Measurements from ENCODE around the gene TMEM201.

The TMEM201 gene

DNA sequence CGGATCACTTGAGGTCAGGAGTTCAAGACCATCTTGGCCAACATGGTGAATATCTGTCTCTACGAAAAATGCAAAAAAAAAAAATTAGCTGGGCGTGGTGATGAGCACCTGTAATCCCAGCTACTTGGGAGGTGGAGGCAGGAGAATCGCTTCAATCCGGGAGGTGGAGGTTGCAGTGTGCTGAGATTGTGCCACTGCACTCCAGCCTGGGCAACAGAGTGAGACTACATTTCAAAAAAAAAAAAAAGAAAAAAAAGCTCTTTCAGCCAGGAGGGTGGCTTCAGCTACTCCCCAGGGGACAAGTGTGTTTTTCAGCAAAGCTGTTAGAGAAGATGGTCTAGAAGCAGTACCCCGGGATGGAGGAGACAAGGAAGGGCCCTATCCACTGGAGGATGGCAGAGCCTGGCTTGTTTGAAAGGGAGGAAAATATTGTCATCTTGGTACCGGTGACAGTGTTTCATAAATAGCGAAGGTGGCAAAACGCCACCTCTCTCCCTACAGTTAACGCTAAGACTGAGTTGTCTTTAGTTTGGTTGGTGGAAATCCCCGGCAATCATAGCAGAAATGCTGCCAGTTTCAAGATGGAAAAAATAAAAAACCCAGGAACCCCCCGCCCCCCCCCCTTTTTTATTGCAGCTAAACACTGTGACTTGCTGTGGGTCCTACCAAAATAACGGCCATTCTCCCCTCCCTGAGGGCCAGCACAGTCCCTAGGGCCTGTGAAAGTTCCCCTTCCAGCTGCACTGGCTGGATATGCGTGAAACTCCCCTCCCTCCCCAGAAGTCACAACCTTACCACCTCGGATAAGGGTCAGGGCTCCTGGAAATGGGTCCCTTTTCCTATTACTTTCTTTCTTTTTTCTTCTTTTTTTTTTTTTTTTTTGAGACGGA, 66.4 kb downstream of the TMEM201 start:
- peak; percentile 51 for DNase-seq

DNA sequence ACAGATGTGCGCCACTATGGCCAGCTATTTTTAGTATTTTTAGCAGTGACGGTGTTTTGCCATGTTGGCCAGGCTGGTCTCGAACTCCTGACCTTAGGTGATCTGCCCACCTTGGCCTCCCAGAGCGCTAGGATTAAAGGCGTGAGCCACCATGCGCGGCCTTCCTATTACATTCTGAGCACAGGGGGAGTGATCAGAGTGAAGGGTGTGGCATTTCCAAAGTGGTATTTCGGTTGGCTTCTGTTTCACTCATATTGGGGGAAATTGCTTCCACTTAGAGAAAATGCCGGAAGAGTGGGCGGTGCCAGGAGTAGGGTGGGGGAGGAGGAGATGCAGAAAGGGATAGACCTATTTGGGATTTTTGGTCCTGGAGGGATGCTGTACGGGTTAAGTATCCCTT, 67.1 kb downstream of the TMEM201 start:
- DNase-seq: no peak

DNA sequence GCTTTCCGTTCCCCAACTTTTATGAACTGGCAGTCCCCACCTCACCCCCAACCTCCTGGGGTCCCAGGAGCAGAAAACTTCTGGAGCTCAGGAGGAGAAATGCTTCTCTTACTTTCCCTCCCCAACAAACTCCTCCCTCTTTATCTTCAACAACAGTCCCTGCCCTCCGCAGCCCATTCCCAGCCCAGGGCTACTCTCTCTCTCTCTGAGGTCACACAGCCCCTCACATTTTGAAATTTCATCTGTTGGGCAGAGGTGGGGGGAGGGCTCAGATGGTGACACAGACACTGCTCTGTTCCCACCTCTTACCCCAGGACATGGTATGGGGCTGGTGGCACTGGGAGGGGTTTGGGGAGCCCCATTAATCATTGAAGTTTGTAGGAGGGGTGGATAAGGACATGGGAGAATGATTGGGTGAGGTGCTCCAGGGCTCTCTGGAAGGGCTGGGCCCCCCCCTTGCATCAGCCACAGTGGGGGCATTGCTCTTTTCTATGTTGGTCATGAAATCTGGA, 68.9 kb downstream of the TMEM201 start:
- no peak for DNase-seq

DNA sequence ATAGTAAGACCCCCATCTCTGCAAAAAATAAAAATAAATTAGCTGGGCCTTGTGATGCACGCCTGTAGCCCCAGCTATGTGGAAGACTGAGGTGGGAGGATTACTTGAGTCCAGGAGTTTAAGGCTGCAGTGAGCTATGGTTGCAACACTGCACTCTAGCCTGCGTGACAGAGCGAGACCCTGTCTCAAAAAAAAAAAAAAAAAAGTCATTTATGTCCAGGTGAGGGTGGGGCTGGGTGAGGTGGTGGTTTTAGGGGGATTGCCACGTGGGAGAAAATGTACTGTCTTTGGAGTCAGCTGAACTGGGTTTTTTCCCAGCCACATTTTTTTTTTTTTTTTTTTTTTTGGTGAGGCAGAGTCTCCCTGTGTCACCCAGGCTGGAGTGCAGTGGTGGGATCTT, 69.5 kb downstream of the TMEM201 start:
- no peak for DNase-seq

DNA sequence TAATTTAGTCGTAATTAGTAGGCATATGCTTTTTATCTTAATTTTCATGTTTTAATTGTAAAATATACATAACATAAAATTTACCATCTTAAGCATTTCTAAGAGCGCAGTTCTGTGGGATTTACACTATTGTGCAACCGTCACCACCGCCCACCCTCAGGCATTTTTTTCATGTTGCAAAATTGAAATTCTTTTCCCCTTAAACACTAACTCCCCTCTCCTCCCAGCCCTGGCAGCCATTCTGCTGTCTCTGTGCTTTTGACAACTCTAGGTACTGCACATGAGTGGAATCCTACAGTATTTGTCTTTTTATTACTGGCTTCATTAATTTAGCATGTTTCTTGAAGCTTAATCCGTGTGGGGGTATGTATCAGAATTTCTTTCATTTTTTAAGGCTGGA, 70.6 kb downstream of the TMEM201 start:
- DNase-seq: no peak

DNA sequence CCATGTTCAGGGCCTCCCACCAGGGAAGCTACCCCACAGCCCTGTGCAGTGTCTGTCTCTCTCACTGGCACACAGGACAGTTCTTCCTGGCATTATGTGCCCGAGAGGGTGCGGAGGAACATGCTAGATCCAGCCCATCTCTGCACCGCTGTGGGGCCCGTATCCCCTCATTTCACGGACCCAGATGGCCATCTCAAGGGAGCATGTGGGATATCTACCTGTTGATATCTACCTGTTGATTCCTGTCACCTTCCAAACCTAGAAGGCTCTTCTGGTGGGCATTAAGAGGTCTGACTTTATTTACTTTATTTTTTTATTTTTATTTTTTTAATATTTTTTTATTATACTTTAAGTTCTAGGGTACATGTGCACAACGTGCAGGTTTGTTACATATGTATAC, 74.5 kb downstream of the TMEM201 start:
- DNase-seq: no peak

All from GF-D8 (cell line).